Transverse colon (tissue), 3 donors: ENCODE data around the gene RHOT1.

Experiments used
- EP300 ChIP-seq: sonication (generic); formaldehyde crosslinking; IDR thresholded peaks from one replicate; pipeline ENCODE4 v1.6.1; 2017; ENCODE audit warnings: antibody characterized with exemption, low read depth
- POLR2A ChIP-seq: fragments of 450-650 bp; IDR thresholded peaks from one replicate; pipeline ENCODE4 v1.6.1; 2016; ENCODE audit warnings: antibody characterized with exemption, mild to moderate bottlenecking, moderate library complexity
- TF ChIP-seq, protein P1 (sequence below), 5 experiments: fragments of 200-600 bp in 3 of 5; fragments of 450-650 bp in 2 of 5; sonication (generic) in 3 of 5; IDR thresholded peaks; 1 replicate in 2 of 5; 2 replicates in 3 of 5; pipeline ENCODE4 v1.5.1; 2016 to 2017; ENCODE audit warnings: antibody characterized with exemption in 5 of 5, inconsistent platforms in 3 of 5, mild to moderate bottlenecking in 2 of 5, moderate library complexity in 1 of 5

GRCh38 chr17:32253117-32253611 lies 110.9 kb downstream of the RHOT1 start:
- TF ChIP-seq EP300 (no peak), POLR2A (no peak)
- TF ChIP-seq, protein P1, sequence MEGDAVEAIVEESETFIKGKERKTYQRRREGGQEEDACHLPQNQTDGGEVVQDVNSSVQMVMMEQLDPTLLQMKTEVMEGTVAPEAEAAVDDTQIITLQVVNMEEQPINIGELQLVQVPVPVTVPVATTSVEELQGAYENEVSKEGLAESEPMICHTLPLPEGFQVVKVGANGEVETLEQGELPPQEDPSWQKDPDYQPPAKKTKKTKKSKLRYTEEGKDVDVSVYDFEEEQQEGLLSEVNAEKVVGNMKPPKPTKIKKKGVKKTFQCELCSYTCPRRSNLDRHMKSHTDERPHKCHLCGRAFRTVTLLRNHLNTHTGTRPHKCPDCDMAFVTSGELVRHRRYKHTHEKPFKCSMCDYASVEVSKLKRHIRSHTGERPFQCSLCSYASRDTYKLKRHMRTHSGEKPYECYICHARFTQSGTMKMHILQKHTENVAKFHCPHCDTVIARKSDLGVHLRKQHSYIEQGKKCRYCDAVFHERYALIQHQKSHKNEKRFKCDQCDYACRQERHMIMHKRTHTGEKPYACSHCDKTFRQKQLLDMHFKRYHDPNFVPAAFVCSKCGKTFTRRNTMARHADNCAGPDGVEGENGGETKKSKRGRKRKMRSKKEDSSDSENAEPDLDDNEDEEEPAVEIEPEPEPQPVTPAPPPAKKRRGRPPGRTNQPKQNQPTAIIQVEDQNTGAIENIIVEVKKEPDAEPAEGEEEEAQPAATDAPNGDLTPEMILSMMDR (IDR thresholded peaks at IDR 0.05) = peak; percentile 86 to 97 (median 95)
